ENCODE measurements around the gene PDZD2.
"Not testable (repeated sequence)": the region's sequence is repeated elsewhere in the genome, so short reads cannot be mapped to it uniquely, and the experiment has no call there.

The PDZD2 gene

GRCh38 chr5:31730139-31730538 is 91.2 kb downstream of the PDZD2 start:
- H3K9ac ChIP-seq (ENCODE audit: low read depth, low read length) = no peak overlapping the region
- no peaks in the 10 kb centered on the region for H4K20me1 ChIP-seq (ENCODE audit: insufficient read depth, low read length)
- TF ChIP-seq CTCF (IDR thresholded peaks at IDR 0.05; ENCODE audit: borderline replicate concordance, extremely low read depth, low read length, poor library complexity, severe bottlenecking) (no peak), EZH2 (IDR thresholded peaks at IDR 0.05; ENCODE audit: borderline replicate concordance, low read depth, low read length, severe bottlenecking) (no peak)
- H2AFZ ChIP-seq (ENCODE audit: low read depth, low read length) = no peak overlapping the region
- no peaks in the 10 kb centered on the region for H3K9me3 ChIP-seq (ENCODE audit: insufficient read depth, low read length, severe bottlenecking)
- no peaks in the 10 kb centered on the region for H3K36me3 ChIP-seq (ENCODE audit: insufficient read depth, low read length)
- DNase-seq = no peak
- H3K27ac ChIP-seq (ENCODE audit: low read length) = no peak overlapping the region
- H3K79me2 ChIP-seq (ENCODE audit: insufficient read depth, low read length) = no peaks in the 10 kb centered on the region
- H3K27me3 ChIP-seq (ENCODE audit: insufficient read depth, low read length, poor library complexity) = no peaks in the 10 kb centered on the region
- no peaks in the 10 kb centered on the region for H3K4me1 ChIP-seq (ENCODE audit: insufficient read depth, low read length)
- H3K4me3 ChIP-seq (ENCODE audit: low read depth in 1 of 2, low read length in 2 of 2) = no peak overlapping the region
- H3K4me2 ChIP-seq (ENCODE audit: insufficient read depth, low read length) = no peak overlapping the region
- ATAC-seq (ENCODE audit: insufficient read depth, low read depth) = no peak

GRCh38 chr5:31731016-31731415 is 92.1 kb downstream of the PDZD2 start:
- Histone ChIP-seq H3K9ac (ENCODE audit: low read depth, low read length) (no peak overlapping the region), H2AFZ (ENCODE audit: low read depth, low read length) (no peak overlapping the region), H3K27me3 (ENCODE audit: insufficient read depth, low read length, poor library complexity) (no peaks in the 10 kb centered on the region)

GRCh38 chr5:31731710-31732301 is 92.9 kb downstream of the PDZD2 start:
- no peak overlapping the region for H3K4me3 ChIP-seq (ENCODE audit: low read depth in 1 of 2, low read length in 2 of 2)
- TF ChIP-seq EZH2 (IDR thresholded peaks at IDR 0.05; ENCODE audit: borderline replicate concordance, low read depth, low read length, severe bottlenecking) (no peak), CTCF (IDR thresholded peaks at IDR 0.05; ENCODE audit: borderline replicate concordance, extremely low read depth, low read length, poor library complexity, severe bottlenecking) (no peak)
- H3K79me2 ChIP-seq (ENCODE audit: insufficient read depth, low read length) = no peaks in the 10 kb centered on the region
- H3K36me3 ChIP-seq (ENCODE audit: insufficient read depth, low read length) = no peaks in the 10 kb centered on the region
- no peaks in the 10 kb centered on the region for H3K27me3 ChIP-seq (ENCODE audit: insufficient read depth, low read length, poor library complexity)
- no peaks in the 10 kb centered on the region for H4K20me1 ChIP-seq (ENCODE audit: insufficient read depth, low read length)
- ATAC-seq (ENCODE audit: insufficient read depth, low read depth) = no peak
- H3K9ac ChIP-seq (ENCODE audit: low read depth, low read length) = no peak overlapping the region
- no peak overlapping the region for H2AFZ ChIP-seq (ENCODE audit: low read depth, low read length)
- no peaks in the 10 kb centered on the region for H3K9me3 ChIP-seq (ENCODE audit: insufficient read depth, low read length, severe bottlenecking)
- no peaks in the 10 kb centered on the region for H3K4me1 ChIP-seq (ENCODE audit: insufficient read depth, low read length)
- no peak overlapping the region for H3K27ac ChIP-seq (ENCODE audit: low read length)
- H3K4me2 ChIP-seq (ENCODE audit: insufficient read depth, low read length) = no peak overlapping the region
- no peak for DNase-seq

More at GRCh38 chr5:31731016-31731415, 92.1 kb downstream of the PDZD2 start:
- H3K79me2 ChIP-seq (ENCODE audit: insufficient read depth, low read length) = no peaks in the 10 kb centered on the region
- no peak for DNase-seq
- H3K4me3 ChIP-seq (ENCODE audit: low read depth in 1 of 2, low read length in 2 of 2) = no peak overlapping the region
- 0 out of 3 replicates have a peak, but pooled peaks have one; percentile 39 for ATAC-seq (ENCODE audit: insufficient read depth, low read depth)
- TF ChIP-seq EZH2 (IDR thresholded peaks at IDR 0.05; ENCODE audit: borderline replicate concordance, low read depth, low read length, severe bottlenecking) = no peak
- TF ChIP-seq CTCF (IDR thresholded peaks at IDR 0.05; ENCODE audit: borderline replicate concordance, extremely low read depth, low read length, poor library complexity, severe bottlenecking) = no peak
- no peaks in the 10 kb centered on the region for H3K9me3 ChIP-seq (ENCODE audit: insufficient read depth, low read length, severe bottlenecking)
- H3K27ac ChIP-seq (ENCODE audit: low read length) = no peak overlapping the region
- no peak overlapping the region for H3K4me2 ChIP-seq (ENCODE audit: insufficient read depth, low read length)
- no peaks in the 10 kb centered on the region for H3K4me1 ChIP-seq (ENCODE audit: insufficient read depth, low read length)
- H4K20me1 ChIP-seq (ENCODE audit: insufficient read depth, low read length) = no peaks in the 10 kb centered on the region
- no peaks in the 10 kb centered on the region for H3K36me3 ChIP-seq (ENCODE audit: insufficient read depth, low read length)

DNA sequence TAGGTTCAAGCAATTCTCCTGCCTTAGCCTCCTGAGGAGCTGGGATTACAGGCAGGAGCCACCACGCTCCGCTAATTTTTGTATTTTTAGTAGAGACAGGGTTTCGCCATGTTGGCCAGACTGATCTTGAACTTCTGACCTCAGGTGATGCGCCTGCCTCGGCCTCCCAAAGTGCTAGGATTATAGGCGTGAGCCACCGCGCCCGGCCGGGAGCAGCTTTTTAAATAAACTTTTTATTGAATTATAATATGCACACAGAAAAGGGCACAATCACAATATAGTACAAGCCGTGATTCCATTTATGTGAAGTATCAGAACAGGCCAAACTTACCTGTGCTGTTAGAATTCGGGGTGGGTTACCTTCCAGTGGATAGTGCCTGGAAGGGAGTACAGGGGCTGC is 93.9 kb downstream of the PDZD2 start:
- H3K27me3 ChIP-seq (ENCODE audit: insufficient read depth, low read length, poor library complexity); H2AFZ ChIP-seq (ENCODE audit: low read depth, low read length); H3K9me3 ChIP-seq (ENCODE audit: insufficient read depth, low read length, severe bottlenecking); H3K27ac ChIP-seq (ENCODE audit: low read length); H3K9ac ChIP-seq (ENCODE audit: low read depth, low read length); H3K4me1 ChIP-seq (ENCODE audit: insufficient read depth, low read length); H3K36me3 ChIP-seq (ENCODE audit: insufficient read depth, low read length); H4K20me1 ChIP-seq (ENCODE audit: insufficient read depth, low read length); H3K4me2 ChIP-seq (ENCODE audit: insufficient read depth, low read length); H3K79me2 ChIP-seq (ENCODE audit: insufficient read depth, low read length); DNase-seq; H3K4me3 ChIP-seq (ENCODE audit: low read depth in 1 of 2, low read length in 2 of 2); ATAC-seq (ENCODE audit: insufficient read depth, low read depth): not testable (repeated sequence)
